Neutrophil (primary cell): ENCODE results near the gene MARK4.
"Not testable (repeated sequence)": the region's sequence is repeated elsewhere in the genome, so short reads cannot be mapped to it uniquely, and the experiment has no call there.

Experiments used
- H3K27ac ChIP-seq: fragments of 200-600 bp; sonication (generic); 2 replicates; pipeline ENCODE4 v1.5.1; 2016; ENCODE audit warnings: mild to moderate bottlenecking, moderate library complexity
- H3K27me3 ChIP-seq: fragments of 200-600 bp; sonication (generic); 2 replicates; pipeline ENCODE4 v1.6.0; 2016; ENCODE audit warnings: mild to moderate bottlenecking
- H3K36me3 ChIP-seq: fragments of 200-600 bp; sonication (generic); 2 replicates; pipeline ENCODE4 v1.5.1; 2017
- H3K4me1 ChIP-seq, 2 experiments: fragments of 200-600 bp in 1 of 2; sonication (generic) in 1 of 2; 1 replicate in 1 of 2; 2 replicates in 1 of 2; pipeline versions ENCODE4 v1.5.1 to v1.6.1; 2013 to 2016; ENCODE audit warnings: low read depth in 1 of 2, low read length in 1 of 2, mild to moderate bottlenecking in 1 of 2, moderate library complexity in 1 of 2; ENCODE audit not compliant: control insufficient read depth in 1 of 2, insufficient read depth in 1 of 2
- H3K4me3 ChIP-seq, 2 experiments: fragments of 200-600 bp in 1 of 2; sonication (generic) in 1 of 2; 1 replicate in 1 of 2; 2 replicates in 1 of 2; pipeline ENCODE4 v1.5.1; 2013 to 2016; ENCODE audit warnings: low read depth in 1 of 2, low read length in 1 of 2, mild to moderate bottlenecking in 1 of 2, moderate library complexity in 1 of 2
- H3K9me3 ChIP-seq: fragments of 200-600 bp; sonication (generic); 2 replicates; pipeline ENCODE4 v1.5.1; 2016
- CTCF ChIP-seq: fragments of 200-600 bp; sonication (generic); IDR thresholded peaks from 2 replicates; pipeline ENCODE4 v1.5.1; 2016; ENCODE audit warnings: antibody characterized with exemption

Gene MARK4

GRCh38 chr19:45267296-45267695 is 16.2 kb downstream of the MARK4 start:
- Histone ChIP-seq H3K27ac (no peak overlapping the region), H3K27me3 (no peaks in the 10 kb centered on the region), H3K4me1 (no peaks in the 10 kb centered on the region), H3K4me3 (no peak overlapping the region), H3K9me3 (no peaks in the 10 kb centered on the region), H3K36me3 (peaks cover 55% of the 10 kb centered on the region)
- no peak for TF ChIP-seq CTCF

DNA sequence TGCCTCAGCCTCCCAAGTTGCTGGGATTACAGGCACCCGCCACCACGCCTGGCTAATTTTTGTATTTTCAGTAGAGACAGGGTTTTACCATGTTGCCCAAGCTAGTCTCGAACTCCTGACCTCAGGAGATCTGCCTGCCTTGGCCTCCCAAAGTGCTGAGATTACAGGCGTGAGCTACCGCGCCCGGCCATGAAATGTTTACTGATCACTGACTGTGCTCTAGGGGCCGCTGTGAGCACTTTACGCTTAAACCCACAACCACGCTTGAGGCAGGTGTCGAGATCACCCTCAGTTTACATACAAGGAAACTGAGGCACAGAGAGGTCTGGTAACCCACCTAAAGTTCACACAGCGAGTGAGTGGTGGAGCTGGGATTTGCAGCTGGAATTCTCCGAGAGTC is 18.9 kb downstream of the MARK4 start:
- H3K27me3 ChIP-seq, H3K27ac ChIP-seq, H3K4me3 ChIP-seq, H3K9me3 ChIP-seq, H3K4me1 ChIP-seq: not testable (repeated sequence)
- peaks cover 80% of the 10 kb centered on the region for H3K36me3 ChIP-seq

GRCh38 chr19:45271098-45271734 is 20.1 kb downstream of the MARK4 start:
- no peak for TF ChIP-seq CTCF
- Histone ChIP-seq H3K27ac (no peak overlapping the region), H3K27me3 (no peaks in the 10 kb centered on the region), H3K9me3 (no peaks in the 10 kb centered on the region), H3K36me3 (peaks cover 85% of the 10 kb centered on the region), H3K4me3 (no peak overlapping the region), H3K4me1 (no peaks in the 10 kb centered on the region)

- Histone ChIP-seq H3K9me3 (no peaks in the 10 kb centered on the region), H3K36me3 (peaks cover 83% of the 10 kb centered on the region)
Observed at GRCh38 chr19:45271735-45272108, 20.7 kb downstream of the MARK4 start.

DNA sequence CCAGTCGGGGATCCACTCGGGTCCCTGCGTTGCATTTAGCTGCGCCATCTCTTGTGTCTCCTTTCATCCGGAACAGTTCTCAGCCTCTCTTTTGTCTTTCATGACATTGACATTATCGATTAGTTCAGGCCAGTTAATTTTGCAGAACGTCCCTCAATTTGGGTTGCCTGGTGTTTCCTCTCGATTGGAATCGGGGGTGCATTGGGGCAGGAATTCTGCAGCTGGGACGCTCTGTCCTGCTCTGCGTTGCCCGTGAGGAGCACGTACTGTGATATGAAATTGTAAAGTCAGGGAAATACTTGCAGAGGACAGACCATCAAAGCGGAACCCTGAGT is 22.4 kb downstream of the MARK4 start:
- H3K27ac ChIP-seq, result no peak overlapping the region
- H3K4me3 ChIP-seq, result no peak overlapping the region
- H3K36me3 ChIP-seq, result peaks cover 77% of the 10 kb centered on the region
- TF ChIP-seq CTCF, result no peak
- no peaks in the 10 kb centered on the region for H3K4me1 ChIP-seq
- no peaks in the 10 kb centered on the region for H3K9me3 ChIP-seq
- H3K27me3 ChIP-seq, result no peaks in the 10 kb centered on the region

More at GRCh38 chr19:45271735-45272108, 20.7 kb downstream of the MARK4 start:
- Histone ChIP-seq H3K4me1 (no peaks in the 10 kb centered on the region), H3K27me3 (no peaks in the 10 kb centered on the region), H3K27ac (no peak overlapping the region), H3K4me3 (no peak overlapping the region)
- TF ChIP-seq CTCF, result no peak

DNA sequence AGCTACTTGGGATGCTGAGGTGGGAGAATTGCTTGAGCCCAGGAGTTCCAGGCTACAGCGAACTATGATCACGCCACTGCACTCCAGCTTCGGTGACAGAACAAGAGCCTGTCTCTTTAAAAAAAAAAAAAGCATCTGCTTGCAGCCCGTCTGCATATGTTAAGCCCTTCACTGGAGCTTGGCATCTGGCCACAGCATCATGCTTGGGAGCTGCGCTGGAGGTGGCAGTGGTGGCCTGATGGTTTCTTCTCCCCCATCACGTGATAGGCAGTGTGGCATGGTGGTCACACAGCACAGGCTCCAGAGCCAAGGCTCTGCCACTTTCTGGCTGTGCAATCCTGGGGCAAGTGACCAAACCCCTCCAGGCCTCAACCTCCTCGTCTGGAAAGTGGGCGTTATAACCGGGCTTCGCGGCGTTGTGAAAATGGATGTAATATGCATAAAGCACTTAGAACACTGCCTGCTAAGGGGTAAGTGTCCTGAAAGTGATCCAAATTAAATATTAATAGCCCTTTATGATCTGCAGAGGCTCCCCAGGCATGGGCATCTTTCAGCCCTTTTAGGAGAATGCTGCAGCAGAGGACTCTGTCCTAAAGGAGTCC is 24.4 kb downstream of the MARK4 start:
- Histone ChIP-seq H3K36me3 (peaks cover 81% of the 10 kb centered on the region), H3K9me3 (no peaks in the 10 kb centered on the region), H3K27ac (no peak overlapping the region), H3K4me1 (no peaks in the 10 kb centered on the region), H3K4me3 (no peak overlapping the region), H3K27me3 (no peaks in the 10 kb centered on the region)
- no peak for TF ChIP-seq CTCF
